Neural cell (in vitro differentiated cells): ENCODE measurements around the gene TOR4A. TPM values are rescaled to one million over a fixed set of nuclear protein-coding genes. Genes with fewer than 3 reads are reported as not detected.

ENCODE experiments used
- H2AFZ ChIP-seq: fragments of 200-600, 300-800 bp; sonication (generic), shearing (Covaris generic); 2 replicates; pipeline ENCODE4 v1.6.0; 2014; ENCODE audit warnings: low read depth, mild to moderate bottlenecking, antibody characterized with exemption, low read length, moderate library complexity
- H3F3A ChIP-seq: fragments of 200-600 bp; shearing (Covaris generic); 2 replicates; pipeline ENCODE4 v1.6.1; 2016; ENCODE audit warnings: mild to moderate bottlenecking, moderate library complexity, mixed read lengths, antibody characterized with exemption, low read length; ENCODE audit not compliant: insufficient read depth, poor library complexity, severe bottlenecking
- H3K27ac ChIP-seq: fragments of 200-600, 300-800 bp; sonication (generic), shearing (Covaris generic); 2 replicates; pipeline ENCODE4 v1.5.1; 2014; ENCODE audit warnings: mild to moderate bottlenecking, low read length, moderate library complexity
- H3K27me3 ChIP-seq: fragments of 300-800, 200-600 bp; sonication (generic), shearing (Covaris generic); 2 replicates; pipeline ENCODE4 v1.6.0; 2014; ENCODE audit warnings: mild to moderate bottlenecking, low read depth, low read length, moderate library complexity; ENCODE audit not compliant: insufficient read depth
- H3K36me3 ChIP-seq: fragments of 300-800, 200-600 bp; sonication (generic), shearing (Covaris generic); 2 replicates; pipeline ENCODE4 v1.5.1; 2014; ENCODE audit warnings: mild to moderate bottlenecking, antibody characterized with exemption, low read length, moderate library complexity; ENCODE audit not compliant: insufficient read depth
- H3K4me2 ChIP-seq: fragments of 300-800, 200-600 bp; sonication (generic), shearing (Covaris generic); 2 replicates; pipeline ENCODE4 v1.6.0; 2014; ENCODE audit warnings: mild to moderate bottlenecking, low read length
- H3K4me3 ChIP-seq: fragments of 300-800, 200-600 bp; sonication (generic), shearing (Covaris generic); 2 replicates; pipeline ENCODE4 v1.5.1; 2014; ENCODE audit warnings: mild to moderate bottlenecking, low read length, moderate library complexity
- H3K79me2 ChIP-seq: fragments of 200-600 bp; shearing (Covaris generic); replicated peaks from 2 replicates; pipeline ENCODE4 v1.6.0; 2014; ENCODE audit warnings: mild to moderate bottlenecking, low read length, moderate library complexity; ENCODE audit not compliant: insufficient read depth
- H3K9ac ChIP-seq: fragments of 300-800, 200-600 bp; sonication (generic), shearing (Covaris generic); 2 replicates; pipeline ENCODE4 v1.6.1; 2016; ENCODE audit warnings: mild to moderate bottlenecking, low read length, mixed read lengths
- H3K9me2 ChIP-seq: fragments of 200-600 bp; shearing (Covaris generic); 2 replicates; pipeline ENCODE4 v1.6.1; 2016; ENCODE audit warnings: mild to moderate bottlenecking, low read length, mixed read lengths; ENCODE audit not compliant: insufficient read depth
- H3K9me3 ChIP-seq: fragments of 200-600, 300-800 bp; sonication (generic), shearing (Covaris generic); 2 replicates; pipeline ENCODE4 v1.6.1; 2016; ENCODE audit warnings: mild to moderate bottlenecking, mixed run types, low read length, moderate library complexity, mixed read lengths
- H4K20me1 ChIP-seq: fragments of 200-600 bp; shearing (Covaris generic); 2 replicates; pipeline ENCODE4 v1.6.1; 2016; ENCODE audit warnings: mild to moderate bottlenecking, mixed run types; ENCODE audit not compliant: insufficient read depth
- CTCF ChIP-seq: fragments of 450-650 bp; IDR thresholded peaks from 2 replicates; pipeline ENCODE4 v1.5.1; 2014; ENCODE audit warnings: antibody characterized with exemption, mild to moderate bottlenecking, moderate library complexity; ENCODE audit not compliant: poor library complexity, severe bottlenecking
- EP300 ChIP-seq: fragments of 450-650 bp; conservative IDR thresholded peaks from 2 replicates; pipeline ENCODE4 v1.6.1; 2014; ENCODE audit warnings: antibody characterized with exemption, mild to moderate bottlenecking, moderate library complexity; ENCODE audit not compliant: poor library complexity, severe bottlenecking
- EZH2 ChIP-seq: fragments of 200-600, 300-800 bp; shearing (Covaris generic), sonication (generic); IDR thresholded peaks from 2 replicates; pipeline ENCODE4 v1.6.1; 2014; ENCODE audit warnings: antibody characterized with exemption, low read length, borderline replicate concordance, mild to moderate bottlenecking; ENCODE audit not compliant: insufficient read depth, poor library complexity, severe bottlenecking
- MXI1 ChIP-seq: fragments of 450-650 bp; conservative IDR thresholded peaks from 2 replicates; pipeline ENCODE4 v1.6.1; 2014; ENCODE audit warnings: antibody characterized with exemption, mild to moderate bottlenecking; ENCODE audit not compliant: poor library complexity, severe bottlenecking
- POLR2AphosphoS5 ChIP-seq: IDR thresholded peaks from 2 replicates; pipeline ENCODE4 v1.6.1; 2012
- RAD21 ChIP-seq: fragments of 450-650 bp; conservative IDR thresholded peaks from 2 replicates; pipeline ENCODE4 v1.6.1; 2014; ENCODE audit warnings: antibody characterized with exemption, mild to moderate bottlenecking, moderate library complexity
- REST ChIP-seq: IDR thresholded peaks from 2 replicates; pipeline ENCODE4 v1.6.1; 2012; ENCODE audit warnings: borderline replicate concordance
- SMC3 ChIP-seq: fragments of 450-650 bp; conservative IDR thresholded peaks from 2 replicates; pipeline ENCODE4 v1.6.1; 2014; ENCODE audit warnings: antibody characterized with exemption, mild to moderate bottlenecking, moderate library complexity; ENCODE audit not compliant: poor library complexity
- TAF1 ChIP-seq: IDR thresholded peaks from 2 replicates; pipeline ENCODE4 v1.6.1; 2012; ENCODE audit warnings: low read depth
- polyA plus RNA-seq: library from polyadenylated mRNA; depleted of rRNA; stranded (reverse); fragments of >200 nt; gene quantifications from 2 replicates; pipeline ENCODE4 v1.2.3, GENCODE V29; 2014

The TOR4A gene
- polyA plus RNA-seq, 1 donor from 2014 or later, result 0.50 TPM

GRCh38 chr9:137308057-137308619 is 30.6 kb downstream of the TOR4A start:
- Histone ChIP-seq H3K27me3 (no peaks in the 10 kb centered on the region), H3K27ac (no peak overlapping the region), H3K9ac (no peak overlapping the region), H3K4me2 (no peak overlapping the region), H3K79me2 (no peaks in the 10 kb centered on the region), H3F3A (no peaks in the 10 kb centered on the region), H3K36me3 (no peaks in the 10 kb centered on the region), H2AFZ (no peak overlapping the region), H3K9me2 (no peaks in the 10 kb centered on the region), H3K9me3 (no peaks in the 10 kb centered on the region), H4K20me1 (no peaks in the 10 kb centered on the region), H3K4me3 (no peak overlapping the region)
- no peak for TF ChIP-seq POLR2AphosphoS5
- TF ChIP-seq CTCF, result no peak
- no peak for TF ChIP-seq MXI1
- no peak for TF ChIP-seq EZH2
- TF ChIP-seq SMC3, result no peak
- TF ChIP-seq EP300, result no peak
- no peak for TF ChIP-seq TAF1
- TF ChIP-seq RAD21, result no peak
- TF ChIP-seq REST, result no peak

- no peaks in the 10 kb centered on the region for H3K79me2 ChIP-seq
- H2AFZ ChIP-seq, result no peak overlapping the region
- H3K36me3 ChIP-seq, result no peaks in the 10 kb centered on the region
- TF ChIP-seq POLR2AphosphoS5 (no peak), REST (no peak), SMC3 (no peak), MXI1 (no peak), EP300 (no peak), TAF1 (no peak), EZH2 (no peak), CTCF (no peak), RAD21 (no peak)
- H3K4me3 ChIP-seq, result no peak overlapping the region
- no peaks in the 10 kb centered on the region for H3F3A ChIP-seq
- no peaks in the 10 kb centered on the region for H3K27me3 ChIP-seq
- no peaks in the 10 kb centered on the region for H4K20me1 ChIP-seq
- no peaks in the 10 kb centered on the region for H3K9me3 ChIP-seq
- H3K27ac ChIP-seq, result no peak overlapping the region
- H3K4me2 ChIP-seq, result no peak overlapping the region
- H3K9ac ChIP-seq, result no peak overlapping the region
- no peaks in the 10 kb centered on the region for H3K9me2 ChIP-seq
Observed at GRCh38 chr9:137309368-137310188, 32.1 kb downstream of the TOR4A start.
